ENCODE measurements around the gene KRT15. TPM values are rescaled to one million over a fixed set of nuclear protein-coding genes. Genes with fewer than 3 reads are reported as not detected.

The KRT15 gene
- total and polyA plus RNA-seq, 9 of the 15 experiments (the other 6 are each of a cell fraction or from before 2014, with no cell fraction given), result 0.28 to 4.4 (median 0.56) TPM

GRCh38 chr17:41486316-41486715 is 32.4 kb downstream of the KRT15 start:
- intact Hi-C loops (cut with micrococcal nuclease), result loop anchor here (1.0 to 10.0 kb wide), 2 partner anchors 63 to 178 kb away; no protein-coding TSS in a partner anchor
- CTCF ChIA-PET (ENCODE audit: low intra/inter-chr PET ratio), result interaction anchor here (0.6 to 2.9 kb wide), 3 partner anchors 11 to 176 kb away, joined by 4 to 14 read pairs (median 6); no protein-coding TSS in a partner anchor

More at GRCh38 chr17:41486316-41486715, 32.4 kb downstream of the KRT15 start:
- H3K9ac ChIP-seq (ENCODE audit: insufficient read depth in 1 of 2, low read depth in 2 of 2, low read length in 2 of 2), result no peak overlapping the region
- no peaks in the 10 kb centered on the region for H3K9me1 ChIP-seq (ENCODE audit: control insufficient read depth, insufficient read depth, low read length)
- no peak for ATAC-seq
- POLR2A ChIA-PET, result interaction anchor here (0.6 to 1.0 kb wide), 2 partner anchors 31 to 34 kb away, joined by 3 to 4 read pairs; no protein-coding TSS in a partner anchor
- H4K20me1 ChIP-seq (replicated peaks; ENCODE audit: control insufficient read depth, insufficient read depth, low read length), result peaks cover 12% of the 10 kb centered on the region
- H3K79me2 ChIP-seq (ENCODE audit: control insufficient read depth, insufficient read depth, low read length), result no peaks in the 10 kb centered on the region
- BruUV-seq (replicated peaks), result no TSS peak
- DNase-seq (ENCODE audit: extremely low read depth in 1 of 4, low spot score in 3 of 4), result no peak
- H2AFZ ChIP-seq (ENCODE audit: low read depth, low read length), result peak overlapping the region; percentile 60
- in situ Hi-C loops (cut with MboI), result loop anchor here (5.0 kb wide), 1 partner anchor 61 kb away; no protein-coding TSS in a partner anchor
- H3K4me3 ChIP-seq, result no peak overlapping the region
- H3K9me3 ChIP-seq (replicated peaks; ENCODE audit: control insufficient read depth, insufficient read depth, low read depth, low read length), result no peaks in the 10 kb centered on the region
- no peak for FAIRE-seq
- H3K36me3 ChIP-seq (ENCODE audit: control insufficient read depth, insufficient read depth, low read length), result no peaks in the 10 kb centered on the region
- peaks cover 11 to 40% of the 10 kb centered on the region in 2 experiments; a peak in 3 of 5 replicates for H3K27me3 ChIP-seq (ENCODE audit: control insufficient read depth in 2 of 2, insufficient read depth in 2 of 2, low read length in 2 of 2)
- 38% methylated on average over 13 of the region's 13 CpGs for WGBS (ENCODE audit: insufficient coverage, low coverage, missing lambda C conversion rate)
- peaks cover 9 to 22% of the 10 kb centered on the region in 2 experiments; a peak in 4 of 5 replicates for H3K4me1 ChIP-seq (replicated peaks in 1 of 2; ENCODE audit: control insufficient read depth in 2 of 2, insufficient read depth in 2 of 2, low read length in 2 of 2)
- TF ChIP-seq ARID3B (CRISPR knock-in tag; IDR thresholded peaks at IDR 0.05; ENCODE audit: borderline replicate concordance) (no peak), BACH1 (tag; IDR thresholded peaks at IDR 0.05) (no peak), JUN (IDR thresholded peaks at IDR 0.05; ENCODE audit: borderline replicate concordance, low read depth, low read length) (no peak), JUN (CRISPR knock-in tag; IDR thresholded peaks at IDR 0.05; ENCODE audit: borderline replicate concordance) (no peak), WHSC1 (IDR thresholded peaks at IDR 0.05; ENCODE audit: low read length) (no peak), PHB2 (IDR thresholded peaks at IDR 0.05; ENCODE audit: low read depth) (no peak), ZC3H4 (CRISPR knock-in tag; IDR thresholded peaks at IDR 0.05; ENCODE audit: borderline replicate concordance) (no peak), ZNF184 (CRISPR knock-in tag; IDR thresholded peaks at IDR 0.05) (no peak), MYBL2 (IDR thresholded peaks at IDR 0.05; ENCODE audit: low read depth) (no peak), MYBL2 (CRISPR knock-in tag; IDR thresholded peaks at IDR 0.05; ENCODE audit: borderline replicate concordance) (no peak), TFAM (CRISPR knock-in tag; conservative IDR thresholded peaks at IDR 0.05) (no peak), SMC3 (conservative IDR thresholded peaks at IDR 0.05; ENCODE audit: insufficient read depth, low read depth, low read length) (no peak), NFYB (IDR thresholded peaks at IDR 0.05; ENCODE audit: extremely low read depth, insufficient read length) (no peak), NFIX (CRISPR knock-in tag; IDR thresholded peaks at IDR 0.05; ENCODE audit: low read depth) (no peak)
- H3K4me2 ChIP-seq (ENCODE audit: insufficient read depth, low read length), result no peak overlapping the region
- no peak overlapping the region for H3K27ac ChIP-seq (ENCODE audit: extremely low read depth, low read depth, low read length)
